Measurements from ENCODE around the gene SPECC1L. TPM values are rescaled to one million over a fixed set of nuclear protein-coding genes. Genes with fewer than 3 reads are reported as not detected.
"Not testable (repeated sequence)": the region's sequence is repeated elsewhere in the genome, so short reads cannot be mapped to it uniquely, and the experiment has no call there.

Gene SPECC1L
- total and polyA plus RNA-seq, 2 experiments from 2014 or later = 19.7 to 43.2 TPM

- TF ChIP-seq, protein P1, sequence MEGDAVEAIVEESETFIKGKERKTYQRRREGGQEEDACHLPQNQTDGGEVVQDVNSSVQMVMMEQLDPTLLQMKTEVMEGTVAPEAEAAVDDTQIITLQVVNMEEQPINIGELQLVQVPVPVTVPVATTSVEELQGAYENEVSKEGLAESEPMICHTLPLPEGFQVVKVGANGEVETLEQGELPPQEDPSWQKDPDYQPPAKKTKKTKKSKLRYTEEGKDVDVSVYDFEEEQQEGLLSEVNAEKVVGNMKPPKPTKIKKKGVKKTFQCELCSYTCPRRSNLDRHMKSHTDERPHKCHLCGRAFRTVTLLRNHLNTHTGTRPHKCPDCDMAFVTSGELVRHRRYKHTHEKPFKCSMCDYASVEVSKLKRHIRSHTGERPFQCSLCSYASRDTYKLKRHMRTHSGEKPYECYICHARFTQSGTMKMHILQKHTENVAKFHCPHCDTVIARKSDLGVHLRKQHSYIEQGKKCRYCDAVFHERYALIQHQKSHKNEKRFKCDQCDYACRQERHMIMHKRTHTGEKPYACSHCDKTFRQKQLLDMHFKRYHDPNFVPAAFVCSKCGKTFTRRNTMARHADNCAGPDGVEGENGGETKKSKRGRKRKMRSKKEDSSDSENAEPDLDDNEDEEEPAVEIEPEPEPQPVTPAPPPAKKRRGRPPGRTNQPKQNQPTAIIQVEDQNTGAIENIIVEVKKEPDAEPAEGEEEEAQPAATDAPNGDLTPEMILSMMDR (IDR thresholded peaks at IDR 0.05; ENCODE audit: low read depth, low read length) = peak; percentile 18
- not testable (repeated sequence) for H3K9me3 ChIP-seq (ENCODE audit: low read depth); H3K36me3 ChIP-seq; H3K27me3 ChIP-seq; H3K4me3 ChIP-seq
- Histone ChIP-seq H3K4me1 (ENCODE audit: low read depth) (peaks cover 28% of the 10 kb centered on the region), H3K27ac (peak overlapping the region; percentile 79)
- DNase-seq (ENCODE audit: low read depth in 1 of 2, low spot score in 1 of 2) = peak in 1 of 2 donors; percentile 13
These were observed 4.2 kb downstream of the SPECC1L start for GRCh38 chr22:24274696-24275405.

DNA sequence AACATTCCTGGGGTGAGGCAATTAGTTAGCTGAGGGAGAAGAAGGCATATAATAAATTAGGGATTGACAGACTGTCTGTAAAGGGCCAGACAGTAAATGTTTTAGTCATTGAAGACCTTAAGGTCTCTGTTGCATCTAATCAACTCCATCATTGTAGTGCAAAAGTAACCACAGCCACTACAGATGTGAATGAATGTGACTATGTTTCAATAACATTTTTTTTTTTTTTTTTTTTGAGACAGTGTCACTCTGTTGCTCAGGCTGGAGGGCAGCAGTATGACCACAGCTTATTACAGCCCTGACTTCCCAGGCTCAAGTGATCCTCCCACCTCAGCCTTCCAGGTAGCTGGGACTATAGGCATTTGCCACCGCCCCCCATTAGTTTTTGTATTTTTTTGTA, 9.7 kb downstream of the SPECC1L start:
- not testable (repeated sequence) for H3K4me3 ChIP-seq; H3K27me3 ChIP-seq; H3K4me1 ChIP-seq (ENCODE audit: low read depth); H3K36me3 ChIP-seq; H3K27ac ChIP-seq; DNase-seq (ENCODE audit: low read depth in 1 of 2, low spot score in 1 of 2); H3K9me3 ChIP-seq (ENCODE audit: low read depth)

DNA sequence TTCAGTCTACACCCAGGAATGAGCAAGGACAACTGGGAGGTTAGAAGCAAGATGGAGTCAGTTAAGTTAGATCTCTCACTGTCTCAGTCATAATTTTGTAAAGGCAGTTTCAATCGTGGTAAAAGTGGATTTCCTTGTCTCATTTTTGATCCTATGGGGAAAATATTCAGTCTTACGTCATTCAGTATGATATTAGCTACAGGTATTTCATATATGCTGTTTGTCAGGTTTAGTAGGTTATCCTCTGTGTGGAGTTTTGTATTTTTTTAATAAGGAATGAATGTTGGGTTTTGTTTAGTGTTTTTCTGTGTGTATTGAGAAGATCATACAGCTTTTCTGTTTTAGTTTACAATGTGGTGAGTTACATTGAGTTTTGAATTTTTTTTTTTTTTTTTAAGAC, 11.8 kb downstream of the SPECC1L start:
- Histone ChIP-seq H3K36me3 (peaks cover 2% of the 10 kb centered on the region), H3K4me1 (ENCODE audit: low read depth) (peaks cover 15% of the 10 kb centered on the region), H3K4me3 (no peak overlapping the region), H3K27ac (peak overlapping the region; percentile 18), H3K9me3 (ENCODE audit: low read depth) (no peaks in the 10 kb centered on the region), H3K27me3 (no peaks in the 10 kb centered on the region)
- no peak for DNase-seq (ENCODE audit: low read depth in 1 of 2, low spot score in 1 of 2)
- TF ChIP-seq, protein P1 (IDR thresholded peaks at IDR 0.05; ENCODE audit: low read depth, low read length) = no peak

DNA sequence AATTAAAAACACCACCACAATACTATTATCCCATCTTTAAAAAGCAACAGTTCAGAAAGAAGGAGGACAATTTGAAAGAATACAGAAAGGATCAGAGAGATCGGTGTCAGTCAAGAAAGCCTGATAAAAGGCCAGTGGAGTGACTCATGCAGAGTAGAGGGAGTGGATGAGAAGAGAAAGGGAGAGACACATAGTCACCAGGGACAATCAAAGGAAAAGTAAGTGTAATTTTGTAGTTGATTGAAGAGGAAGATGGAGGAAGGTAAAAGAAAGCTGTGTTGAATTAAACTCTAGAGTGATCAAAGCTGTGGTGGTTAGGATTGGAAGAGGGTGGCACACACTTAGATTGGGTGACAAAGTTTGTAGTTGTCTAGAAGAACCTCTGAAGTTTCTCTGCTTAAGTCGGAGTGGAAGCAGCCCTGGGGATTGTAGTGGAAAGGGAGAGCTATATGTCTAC, 14.1 kb downstream of the SPECC1L start:
- TF ChIP-seq, protein P1 (IDR thresholded peaks at IDR 0.05; ENCODE audit: low read depth, low read length) = no peak
- DNase-seq (ENCODE audit: low read depth in 1 of 2, low spot score in 1 of 2) = no peak
- Histone ChIP-seq H3K4me1 (ENCODE audit: low read depth) (peaks cover 28% of the 10 kb centered on the region), H3K9me3 (ENCODE audit: low read depth) (no peaks in the 10 kb centered on the region), H3K4me3 (no peak overlapping the region), H3K36me3 (no peaks in the 10 kb centered on the region), H3K27me3 (no peaks in the 10 kb centered on the region), H3K27ac (peak overlapping the region; percentile 63)

DNA sequence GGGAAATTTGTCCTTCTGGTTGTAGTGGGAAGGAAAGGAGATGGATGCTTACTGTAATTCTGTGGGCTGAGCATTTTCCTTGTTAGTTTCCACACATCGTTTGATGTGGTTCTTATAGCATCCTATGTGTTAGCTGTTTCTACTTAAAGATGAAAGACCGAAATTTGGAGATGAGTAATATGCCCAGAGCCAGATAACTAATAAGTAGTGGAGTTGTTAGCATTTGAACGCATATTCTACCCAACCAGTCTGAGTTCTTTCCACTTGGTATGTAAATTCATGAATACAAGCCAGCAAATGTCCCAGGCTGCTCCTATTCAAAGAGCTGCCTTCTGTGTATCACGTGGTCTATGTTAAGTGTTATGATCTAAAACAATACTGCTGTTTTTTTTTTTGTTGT, 14.6 kb downstream of the SPECC1L start:
- Histone ChIP-seq H3K4me3 (no peak overlapping the region), H3K27me3 (no peaks in the 10 kb centered on the region), H3K4me1 (ENCODE audit: low read depth) (peaks cover 32% of the 10 kb centered on the region), H3K9me3 (ENCODE audit: low read depth) (no peaks in the 10 kb centered on the region), H3K27ac (peak overlapping the region; percentile 63), H3K36me3 (no peaks in the 10 kb centered on the region)
- DNase-seq (ENCODE audit: low read depth in 1 of 2, low spot score in 1 of 2) = no peak
- TF ChIP-seq, protein P1 (IDR thresholded peaks at IDR 0.05; ENCODE audit: low read depth, low read length) = no peak

GRCh38 chr22:24287212-24287611, 16.6 kb downstream of the SPECC1L start:
- H3K27me3 ChIP-seq; H3K36me3 ChIP-seq; H3K27ac ChIP-seq; DNase-seq (ENCODE audit: low read depth in 1 of 2, low spot score in 1 of 2); H3K4me3 ChIP-seq; H3K9me3 ChIP-seq (ENCODE audit: low read depth): not testable (repeated sequence)
- peaks cover 45% of the 10 kb centered on the region for H3K4me1 ChIP-seq (ENCODE audit: low read depth)

GRCh38 chr22:24287801-24288200, 17.2 kb downstream of the SPECC1L start:
- H3K9me3 ChIP-seq (ENCODE audit: low read depth); H3K27me3 ChIP-seq; DNase-seq (ENCODE audit: low read depth in 1 of 2, low spot score in 1 of 2); H3K36me3 ChIP-seq; H3K4me3 ChIP-seq: not testable (repeated sequence)
- Histone ChIP-seq H3K27ac (peak overlapping the region; percentile 93), H3K4me1 (ENCODE audit: low read depth) (peaks cover 45% of the 10 kb centered on the region)
